A549 (cell line): ENCODE data around the gene PLEKHA8.

Source experiments
- CBX8 ChIP-seq: fragments of 200-600 bp; sonication (generic); IDR thresholded peaks from 2 replicates; pipeline ENCODE4 v1.6.1; 2016
- CHD2 ChIP-seq: fragments of 150-350 bp; IDR thresholded peaks from 2 replicates; pipeline ENCODE4 v1.6.1; 2014; ENCODE audit warnings: low read length; ENCODE audit not compliant: partially characterized antibody
- EP300 ChIP-seq, 2 experiments: fragments of >200 bp; sonication (Bioruptor Twin); formaldehyde crosslinking; IDR thresholded peaks; 2 replicates in 1 of 2; 3 replicates in 1 of 2; pipeline ENCODE4 v1.6.1; 2016 to 2017
- JUNB ChIP-seq: fragments of >200 bp; sonication (Bioruptor Twin); formaldehyde crosslinking; IDR thresholded peaks from 2 replicates; pipeline ENCODE4 v1.6.1; 2016
- MAFK ChIP-seq: fragments of 450-650 bp; IDR thresholded peaks from 2 replicates; pipeline ENCODE4 v1.6.1; 2014; ENCODE audit not compliant: partially characterized antibody
- MYC ChIP-seq: IDR thresholded peaks from 2 replicates; pipeline ENCODE4 v1.6.1; 2012; ENCODE audit warnings: mild to moderate bottlenecking, inconsistent platforms, low read length, improper control_type of control experiment, borderline replicate concordance
- NPAS2 ChIP-seq: fragments of 250-450 bp; sonication (Bioruptor Pico); IDR thresholded peaks from 2 replicates; pipeline ENCODE4 v1.8.0; 2022; ENCODE audit warnings: mild to moderate bottlenecking, moderate library complexity, borderline replicate concordance
- POLR2A ChIP-seq: IDR thresholded peaks from 2 replicates; pipeline ENCODE4 v1.6.1; 2012; ENCODE audit warnings: mild to moderate bottlenecking, low read length
- RAD21 ChIP-seq, 2 experiments: fragments of >200 bp in 1 of 2; sonication (Bioruptor Twin) in 1 of 2; formaldehyde crosslinking in 1 of 2; IDR thresholded peaks in 1 of 2; conservative IDR thresholded peaks in 1 of 2; 2 replicates in 1 of 2; 3 replicates in 1 of 2; pipeline ENCODE4 v1.6.1; 2012 to 2018; ENCODE audit warnings: inconsistent platforms in 1 of 2
- RFX5 ChIP-seq: fragments of 450-650 bp; IDR thresholded peaks from 2 replicates; pipeline ENCODE4 v1.7.1; 2014; ENCODE audit warnings: antibody characterized with exemption, mild to moderate bottlenecking, moderate library complexity
- TF ChIP-seq, protein P1 (sequence below): fragments of >200 bp; sonication (Bioruptor Twin); formaldehyde crosslinking; IDR thresholded peaks from 3 replicates; pipeline ENCODE4 v1.5.1; 2016
- TF ChIP-seq, protein P2 (sequence below): fragments of 200-600 bp; sonication (generic); IDR thresholded peaks from 2 replicates; pipeline ENCODE4 v1.6.1; 2016; ENCODE audit warnings: antibody characterized with exemption, mild to moderate bottlenecking, moderate library complexity

DNA sequence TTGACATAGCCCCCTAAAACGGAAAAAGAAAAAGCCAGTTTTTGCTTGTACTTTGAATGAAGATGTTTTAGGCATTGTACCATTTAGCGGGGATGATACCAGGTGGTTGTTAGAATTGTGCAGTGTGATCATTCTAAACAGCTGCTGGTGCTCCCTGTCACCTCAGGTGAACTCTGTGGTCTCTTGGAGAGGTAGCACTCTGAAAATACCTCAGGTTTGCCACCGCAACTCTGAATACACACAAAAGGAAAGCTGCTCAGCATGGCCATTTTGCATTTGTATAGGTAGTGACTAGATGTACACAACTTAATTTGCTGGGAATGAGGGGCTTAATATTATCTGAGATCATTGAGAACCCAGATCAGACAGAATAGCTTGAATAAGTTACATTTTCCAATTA, 52.6 kb downstream of the PLEKHA8 start:
- TF ChIP-seq NPAS2 (no peak), CHD2 (no peak), CBX8 (no peak), MYC (no peak), JUNB (no peak), POLR2A (no peak), RAD21 (conservative IDR thresholded peaks at IDR 0.05 in 1 of 2, IDR thresholded peaks at IDR 0.05 in 1 of 2) (no peak), MAFK (no peak), EP300 (IDR thresholded peaks at IDR 0.05) (no peak), RFX5 (no peak)
- TF ChIP-seq, protein P1, sequence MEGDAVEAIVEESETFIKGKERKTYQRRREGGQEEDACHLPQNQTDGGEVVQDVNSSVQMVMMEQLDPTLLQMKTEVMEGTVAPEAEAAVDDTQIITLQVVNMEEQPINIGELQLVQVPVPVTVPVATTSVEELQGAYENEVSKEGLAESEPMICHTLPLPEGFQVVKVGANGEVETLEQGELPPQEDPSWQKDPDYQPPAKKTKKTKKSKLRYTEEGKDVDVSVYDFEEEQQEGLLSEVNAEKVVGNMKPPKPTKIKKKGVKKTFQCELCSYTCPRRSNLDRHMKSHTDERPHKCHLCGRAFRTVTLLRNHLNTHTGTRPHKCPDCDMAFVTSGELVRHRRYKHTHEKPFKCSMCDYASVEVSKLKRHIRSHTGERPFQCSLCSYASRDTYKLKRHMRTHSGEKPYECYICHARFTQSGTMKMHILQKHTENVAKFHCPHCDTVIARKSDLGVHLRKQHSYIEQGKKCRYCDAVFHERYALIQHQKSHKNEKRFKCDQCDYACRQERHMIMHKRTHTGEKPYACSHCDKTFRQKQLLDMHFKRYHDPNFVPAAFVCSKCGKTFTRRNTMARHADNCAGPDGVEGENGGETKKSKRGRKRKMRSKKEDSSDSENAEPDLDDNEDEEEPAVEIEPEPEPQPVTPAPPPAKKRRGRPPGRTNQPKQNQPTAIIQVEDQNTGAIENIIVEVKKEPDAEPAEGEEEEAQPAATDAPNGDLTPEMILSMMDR: no peak
- TF ChIP-seq, protein P2, sequence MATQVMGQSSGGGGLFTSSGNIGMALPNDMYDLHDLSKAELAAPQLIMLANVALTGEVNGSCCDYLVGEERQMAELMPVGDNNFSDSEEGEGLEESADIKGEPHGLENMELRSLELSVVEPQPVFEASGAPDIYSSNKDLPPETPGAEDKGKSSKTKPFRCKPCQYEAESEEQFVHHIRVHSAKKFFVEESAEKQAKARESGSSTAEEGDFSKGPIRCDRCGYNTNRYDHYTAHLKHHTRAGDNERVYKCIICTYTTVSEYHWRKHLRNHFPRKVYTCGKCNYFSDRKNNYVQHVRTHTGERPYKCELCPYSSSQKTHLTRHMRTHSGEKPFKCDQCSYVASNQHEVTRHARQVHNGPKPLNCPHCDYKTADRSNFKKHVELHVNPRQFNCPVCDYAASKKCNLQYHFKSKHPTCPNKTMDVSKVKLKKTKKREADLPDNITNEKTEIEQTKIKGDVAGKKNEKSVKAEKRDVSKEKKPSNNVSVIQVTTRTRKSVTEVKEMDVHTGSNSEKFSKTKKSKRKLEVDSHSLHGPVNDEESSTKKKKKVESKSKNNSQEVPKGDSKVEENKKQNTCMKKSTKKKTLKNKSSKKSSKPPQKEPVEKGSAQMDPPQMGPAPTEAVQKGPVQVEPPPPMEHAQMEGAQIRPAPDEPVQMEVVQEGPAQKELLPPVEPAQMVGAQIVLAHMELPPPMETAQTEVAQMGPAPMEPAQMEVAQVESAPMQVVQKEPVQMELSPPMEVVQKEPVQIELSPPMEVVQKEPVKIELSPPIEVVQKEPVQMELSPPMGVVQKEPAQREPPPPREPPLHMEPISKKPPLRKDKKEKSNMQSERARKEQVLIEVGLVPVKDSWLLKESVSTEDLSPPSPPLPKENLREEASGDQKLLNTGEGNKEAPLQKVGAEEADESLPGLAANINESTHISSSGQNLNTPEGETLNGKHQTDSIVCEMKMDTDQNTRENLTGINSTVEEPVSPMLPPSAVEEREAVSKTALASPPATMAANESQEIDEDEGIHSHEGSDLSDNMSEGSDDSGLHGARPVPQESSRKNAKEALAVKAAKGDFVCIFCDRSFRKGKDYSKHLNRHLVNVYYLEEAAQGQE: no peak
